CD4-positive, alpha-beta T cell (primary cell): ENCODE measurements around the gene ARHGAP30. TPM values are rescaled to one million over a fixed set of nuclear protein-coding genes. Genes with fewer than 3 reads are reported as not detected.

ENCODE experiments used
- ATAC-seq: fragments of 200-7000 bp; cut with Tn5 transposase; one replicate; pipeline ENCODE4 v1.10.0; 2022; ENCODE audit warnings: mild to moderate bottlenecking; ENCODE audit not compliant: poor library complexity
- CTCF ChIA-PET: fragments of 350-600 bp; sonication (Branson Sonifier 250); formaldehyde crosslinking; loops from one replicate; lab custom pipeline; 2021; ENCODE audit warnings: antibody characterized with exemption, inconsistent platforms; lab: Charles Lee
- POLR2A ChIA-PET: fragments of 350-600 bp; sonication (Branson Sonifier 250); formaldehyde crosslinking; loops from one replicate; lab custom pipeline; 2021; ENCODE audit warnings: antibody characterized with exemption, inconsistent platforms; lab: Charles Lee
- DNase-seq, 14 experiments: peaks; one replicate each; pipeline ENCODE4 v3.0.0-alpha.2; 2013 to 2020; ENCODE audit warnings: mixed read lengths in 2 of 14
- H3K27ac ChIP-seq, 2 donors: one replicate each; pipeline versions ENCODE4 v1.5.1 to v1.7.0; 2013; ENCODE audit warnings: low read length in 2 of 2, low read depth in 1 of 2, mild to moderate bottlenecking in 1 of 2
- H3K27me3 ChIP-seq, 2 experiments: 1 replicate in 1 of 2; 2 replicates in 1 of 2; pipeline versions ENCODE4 v1.6.1 to v1.7.0; 2013; ENCODE audit warnings: low read length in 2 of 2, control low read depth in 1 of 2, mild to moderate bottlenecking in 1 of 2, moderate library complexity in 1 of 2; ENCODE audit not compliant: insufficient read depth in 2 of 2, control insufficient read depth in 1 of 2
- H3K36me3 ChIP-seq: one replicate; pipeline ENCODE4 v1.6.1; 2013; ENCODE audit warnings: low read length, control low read depth; ENCODE audit not compliant: insufficient read depth
- H3K4me1 ChIP-seq: one replicate; pipeline ENCODE4 v1.6.1; 2013; ENCODE audit warnings: low read length, control low read depth; ENCODE audit not compliant: insufficient read depth
- H3K4me3 ChIP-seq: one replicate; pipeline ENCODE4 v1.5.1; 2013; ENCODE audit warnings: mild to moderate bottlenecking, low read length, moderate library complexity
- H3K9me3 ChIP-seq, 2 experiments: 1 replicate in 1 of 2; 2 replicates in 1 of 2; pipeline versions ENCODE4 v1.6.1 to v1.7.0; 2013; ENCODE audit warnings: low read length in 2 of 2, mild to moderate bottlenecking in 2 of 2, control low read depth in 1 of 2, moderate library complexity in 1 of 2; ENCODE audit not compliant: control insufficient read depth in 1 of 2, insufficient read depth in 1 of 2
- H3K27ac Mint-ChIP-seq: one replicate; pipeline ENCODE4 v1.8.0; 2020; ENCODE audit warnings: mixed read lengths
- H3K27me3 Mint-ChIP-seq: one replicate; pipeline ENCODE4 v1.8.0; 2021; ENCODE audit warnings: mixed read lengths
- H3K36me3 Mint-ChIP-seq: one replicate; pipeline ENCODE4 v1.8.0; 2021; ENCODE audit warnings: low read depth, mixed read lengths
- H3K4me1 Mint-ChIP-seq: one replicate; pipeline ENCODE4 v1.8.0; 2021; ENCODE audit warnings: low read depth, mixed read lengths
- H3K4me3 Mint-ChIP-seq: one replicate; pipeline ENCODE4 v1.8.0; 2020; ENCODE audit warnings: mild to moderate bottlenecking, mixed read lengths
- H3K9me3 Mint-ChIP-seq: one replicate; pipeline ENCODE4 v1.8.0; 2020; ENCODE audit warnings: mixed read lengths
- intact Hi-C, 2 experiments: fragments of 100-400 bp; cut with DNase I in 1 of 2; cut with micrococcal nuclease in 1 of 2; formaldehyde crosslinking; loops; one replicate each; pipeline versions ENCODE4 v1.15.1 to v1.9.0; 2023 to 2025; cut with DNase I, micrococcal nuclease
- total RNA-seq, 174 experiments: library from RNA in 2 of 174; stranded (reverse) in 2 of 174; gene quantifications; one replicate each; pipeline ENCODE4 v1.2.3 and lab custom pipeline; 2021 to 2026
- TF ChIP-seq, protein P1 (sequence below): fragments of 200-600 bp; IDR thresholded peaks from one replicate; pipeline ENCODE4 v1.8.0; 2022; ENCODE audit warnings: antibody characterized with exemption, mild to moderate bottlenecking

The ARHGAP30 gene
- total RNA-seq, 2 experiments from 2014 or later: 76.6 to 78.9 TPM

DNA sequence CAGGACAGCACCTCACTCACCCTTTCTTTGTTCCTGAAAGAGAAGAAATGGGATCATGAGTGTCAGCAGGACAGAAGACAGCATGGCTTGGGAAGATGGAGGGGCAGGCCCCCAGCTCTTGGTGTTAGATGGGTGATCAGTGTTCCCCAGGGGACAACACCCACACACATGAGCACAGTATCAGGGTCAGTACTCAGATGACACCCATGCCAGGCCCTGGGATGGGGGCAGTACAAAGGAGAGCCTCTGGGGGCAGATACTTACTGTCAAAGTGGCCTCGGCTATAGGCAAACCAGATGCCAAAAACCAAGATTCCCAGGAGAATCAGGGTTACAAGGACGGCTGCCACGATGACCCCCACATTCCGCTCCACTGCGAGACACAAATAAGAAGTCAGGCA lies 70.3 kb downstream of the ARHGAP30 start:
- POLR2A ChIA-PET: interaction anchor here (2.7 kb wide), 1 partner anchor 98 kb away, joined by 20 read pairs; no protein-coding TSS in a partner anchor
- H3K9me3 ChIP-seq: no peaks in the 10 kb centered on the region
- Mint-ChIP-seq H3K4me3 (no peak overlapping the region), H3K27ac (no peak overlapping the region), H3K4me1 (no peaks in the 10 kb centered on the region), H3K9me3 (no peaks in the 10 kb centered on the region), H3K27me3 (no peaks in the 10 kb centered on the region), H3K36me3 (peaks cover 36% of the 10 kb centered on the region)
- intact Hi-C loops: loop anchor here in 1 of 2 experiments (5.0 kb wide), 1 partner anchor 38 kb away; the partner anchor contains the start of gene TSTD1
- H3K36me3 ChIP-seq: peaks cover 36% of the 10 kb centered on the region
- H3K4me1 ChIP-seq: peaks cover 5% of the 10 kb centered on the region
- DNase-seq: no peak
- CTCF ChIA-PET: interaction anchor here (1.6 to 2.0 kb wide), 2 partner anchors 9 to 98 kb away, joined by 6 to 10 read pairs; no protein-coding TSS in a partner anchor
- no peak for ATAC-seq
- no peaks in the 10 kb centered on the region for H3K27me3 ChIP-seq
- no peak overlapping the region for H3K27ac ChIP-seq
- no peak overlapping the region for H3K4me3 ChIP-seq
- TF ChIP-seq, protein P1, sequence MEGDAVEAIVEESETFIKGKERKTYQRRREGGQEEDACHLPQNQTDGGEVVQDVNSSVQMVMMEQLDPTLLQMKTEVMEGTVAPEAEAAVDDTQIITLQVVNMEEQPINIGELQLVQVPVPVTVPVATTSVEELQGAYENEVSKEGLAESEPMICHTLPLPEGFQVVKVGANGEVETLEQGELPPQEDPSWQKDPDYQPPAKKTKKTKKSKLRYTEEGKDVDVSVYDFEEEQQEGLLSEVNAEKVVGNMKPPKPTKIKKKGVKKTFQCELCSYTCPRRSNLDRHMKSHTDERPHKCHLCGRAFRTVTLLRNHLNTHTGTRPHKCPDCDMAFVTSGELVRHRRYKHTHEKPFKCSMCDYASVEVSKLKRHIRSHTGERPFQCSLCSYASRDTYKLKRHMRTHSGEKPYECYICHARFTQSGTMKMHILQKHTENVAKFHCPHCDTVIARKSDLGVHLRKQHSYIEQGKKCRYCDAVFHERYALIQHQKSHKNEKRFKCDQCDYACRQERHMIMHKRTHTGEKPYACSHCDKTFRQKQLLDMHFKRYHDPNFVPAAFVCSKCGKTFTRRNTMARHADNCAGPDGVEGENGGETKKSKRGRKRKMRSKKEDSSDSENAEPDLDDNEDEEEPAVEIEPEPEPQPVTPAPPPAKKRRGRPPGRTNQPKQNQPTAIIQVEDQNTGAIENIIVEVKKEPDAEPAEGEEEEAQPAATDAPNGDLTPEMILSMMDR: no peak

DNA sequence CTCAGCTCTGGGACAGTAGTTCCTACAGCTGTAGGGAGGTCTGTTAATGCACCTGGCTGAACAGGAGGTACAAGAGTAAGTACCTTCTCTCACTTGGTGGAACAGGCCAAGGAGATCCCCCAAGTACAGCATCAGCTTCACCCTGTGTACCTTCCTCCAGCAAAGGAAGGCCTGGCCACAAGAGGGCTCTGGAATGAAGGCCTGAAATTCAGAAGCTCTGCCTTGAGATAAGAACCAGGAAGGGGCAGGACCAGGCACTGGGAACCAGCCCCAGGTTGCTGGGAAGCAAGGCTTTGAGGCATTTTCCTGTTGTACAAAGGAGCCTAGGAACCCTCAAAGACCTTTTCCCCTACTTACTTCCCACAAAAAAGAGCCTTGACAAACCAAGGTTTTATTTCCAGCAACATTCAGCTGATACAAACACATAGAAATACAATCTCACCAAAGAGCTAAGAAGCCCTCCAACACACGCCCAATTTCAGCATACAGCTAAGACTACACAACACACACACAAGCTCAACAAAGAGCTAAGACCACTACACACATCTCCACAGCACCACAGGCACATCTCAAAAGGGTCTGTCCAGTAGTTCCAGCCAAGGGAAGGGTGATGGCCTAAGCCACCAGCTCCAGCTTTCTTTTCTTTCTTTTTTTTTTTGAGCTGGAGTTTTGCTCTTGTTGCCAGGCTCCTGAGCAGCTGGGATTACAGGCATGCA lies 72.2 kb downstream of the ARHGAP30 start:
- Histone ChIP-seq H3K4me1 (peaks cover 5% of the 10 kb centered on the region), H3K27ac (no peak overlapping the region), H3K36me3 (peaks cover 36% of the 10 kb centered on the region), H3K4me3 (no peak overlapping the region), H3K27me3 (no peaks in the 10 kb centered on the region), H3K9me3 (no peaks in the 10 kb centered on the region)
- ATAC-seq (peak; percentile 78), DNase-seq (peak in 13 of 14 experiments; percentile 23 to 75 (median 47))
- ChIA-PET POLR2A (interaction anchor here (0.6 to 2.7 kb wide), 9 partner anchors 16 to 228 kb away, joined by 3 to 20 read pairs (median 7); partner anchors contain the start of genes ARHGAP30, F11R, TSTD1 and USF1), CTCF (interaction anchor here (0.7 to 2.7 kb wide), 16 partner anchors 7 to 169 kb away, joined by 3 to 46 read pairs (median 4); partner anchors contain the start of genes ARHGAP30, F11R, KLHDC9 and PPOX)
- no peaks in the 10 kb centered on the region for H3K4me1 Mint-ChIP-seq
- intact Hi-C loops: loop anchor here (1.0 to 5.0 kb wide), 3 partner anchors 40 to 143 kb away; partner anchors contain the start of gene TSTD1 (in 1 of the 2)
- no peak overlapping the region for H3K4me3 Mint-ChIP-seq
- H3K36me3 Mint-ChIP-seq: peaks cover 36% of the 10 kb centered on the region
- H3K27ac Mint-ChIP-seq: no peak overlapping the region
- no peaks in the 10 kb centered on the region for H3K9me3 Mint-ChIP-seq
- TF ChIP-seq, protein P1: peak; percentile 56
- H3K27me3 Mint-ChIP-seq: no peaks in the 10 kb centered on the region

Other genes starting within 250 kb of the ARHGAP30 start
- gene CD244, start 207.0 kb downstream of the ARHGAP30 start, total RNA-seq: under 1 TPM; 0.53 to 0.55 TPM
- not detected for gene ITLN1, start 184.7 kb downstream of the ARHGAP30 start, total RNA-seq
- not detected for gene ITLN2, start 115.1 kb downstream of the ARHGAP30 start, total RNA-seq
- gene F11R, start 48.7 kb downstream of the ARHGAP30 start, total RNA-seq: 10 to 100 TPM; 15.2 to 16.2 TPM
- gene TSTD1, start 30.9 kb downstream of the ARHGAP30 start, total RNA-seq: 10 to 100 TPM; 38.0 to 40.3 TPM
- 10 to 100 TPM; 93.5 to 99.1 TPM for gene USF1, start 23.9 kb downstream of the ARHGAP30 start, total RNA-seq
- under 1 TPM; 0.22 TPM for gene NECTIN4, start 19.7 kb upstream of the ARHGAP30 start, total RNA-seq
- under 1 TPM in 1 of 2 experiments, not detected in 1; 0.41 TPM for gene KLHDC9, start 28.5 kb upstream of the ARHGAP30 start, total RNA-seq
- gene PFDN2, start 48.1 kb upstream of the ARHGAP30 start, total RNA-seq: 10 to 100 TPM; 46.2 to 57.7 TPM
- 10 to 100 TPM; 15.9 to 18.0 TPM for gene NIT1, start 48.2 kb upstream of the ARHGAP30 start, total RNA-seq
- gene DEDD, start 62.8 kb upstream of the ARHGAP30 start, total RNA-seq: 10 to 100 TPM; 35.5 to 36.6 TPM
- gene UFC1, start 84.1 kb upstream of the ARHGAP30 start, total RNA-seq: 10 to 100 TPM; 96.6 to 97.8 TPM
- 10 to 100 TPM; 44.4 to 45.6 TPM for gene USP21, start 89.6 kb upstream of the ARHGAP30 start, total RNA-seq
- 10 to 100 TPM; 28.6 to 31.5 TPM for gene PPOX, start 96.5 kb upstream of the ARHGAP30 start, total RNA-seq
- 10 to 100 TPM; 40.8 to 44.3 TPM for gene B4GALT3, start 107.6 kb upstream of the ARHGAP30 start, total RNA-seq
- gene ADAMTS4, start 129.2 kb upstream of the ARHGAP30 start, total RNA-seq: under 1 TPM; 0.28 to 0.60 TPM
- gene NDUFS2, start 132.5 kb upstream of the ARHGAP30 start, total RNA-seq: 10 to 100 TPM; 49.9 to 55.7 TPM
- 1 to 10 TPM; 2.0 TPM for gene FCER1G, start 145.4 kb upstream of the ARHGAP30 start, total RNA-seq
- not detected for gene APOA2, start 153.7 kb upstream of the ARHGAP30 start, total RNA-seq
- gene TOMM40L, start 156.2 kb upstream of the ARHGAP30 start, total RNA-seq: 1 to 10 TPM; 3.2 to 4.1 TPM
- gene NR1I3, start 168.3 kb upstream of the ARHGAP30 start, total RNA-seq: not detected
- gene PCP4L1, start 188.9 kb upstream of the ARHGAP30 start, total RNA-seq: not detected
- 1 to 10 TPM; 3.1 to 3.2 TPM for gene MPZ, start 240.1 kb upstream of the ARHGAP30 start, total RNA-seq
- 10 to 100 TPM; 33.0 to 37.2 TPM for gene SDHC, start 244.5 kb upstream of the ARHGAP30 start, total RNA-seq